Panc1 (cell line): ENCODE measurements around the gene CD300LB.

ENCODE experiments used
- POLR2AphosphoS5 ChIP-seq: IDR thresholded peaks from 2 replicates; pipeline ENCODE4 v1.6.1; 2012; ENCODE audit warnings: mild to moderate bottlenecking, low read depth, low read length, moderate library complexity
- SIN3A ChIP-seq: IDR thresholded peaks from 2 replicates; pipeline ENCODE4 v1.6.1; 2012; ENCODE audit warnings: low read depth, mild to moderate bottlenecking, low read length, moderate library complexity, borderline replicate concordance; ENCODE audit not compliant: insufficient read depth
- TF ChIP-seq, protein P1 (sequence below): fragments of 450-650 bp; IDR thresholded peaks from 2 replicates; pipeline ENCODE4 v1.5.1; 2017; ENCODE audit warnings: mild to moderate bottlenecking
- TF ChIP-seq, protein P2 (sequence below), 2 experiments: IDR thresholded peaks; 2 replicates each; pipeline ENCODE4 v1.6.1; 2011 to 2012; ENCODE audit warnings: low read depth in 2 of 2, control low read depth in 1 of 2, low read length in 1 of 2, mild to moderate bottlenecking in 1 of 2, moderate library complexity in 1 of 2; ENCODE audit not compliant: insufficient read depth in 1 of 2

DNA sequence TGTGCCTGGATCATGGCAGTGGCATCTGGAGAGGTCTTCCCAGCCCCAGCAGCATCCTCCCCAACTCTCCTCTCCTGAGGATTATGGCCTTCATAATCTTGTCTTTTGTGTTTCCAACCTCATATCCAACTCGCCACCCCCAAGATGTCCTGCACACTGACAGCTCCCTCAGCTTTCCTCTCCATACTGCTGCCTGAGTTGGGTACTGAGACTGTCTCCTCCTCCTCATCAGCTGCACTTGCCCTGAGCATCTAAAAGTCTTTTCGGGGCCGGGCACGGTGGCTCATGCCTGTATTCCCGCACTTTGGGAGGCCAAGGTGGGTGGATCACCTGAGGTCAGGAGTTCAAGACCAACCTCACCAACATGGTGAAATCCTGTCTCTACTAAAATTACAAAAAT is 2.0 kb downstream of the CD300LB start:
- TF ChIP-seq, protein P1, sequence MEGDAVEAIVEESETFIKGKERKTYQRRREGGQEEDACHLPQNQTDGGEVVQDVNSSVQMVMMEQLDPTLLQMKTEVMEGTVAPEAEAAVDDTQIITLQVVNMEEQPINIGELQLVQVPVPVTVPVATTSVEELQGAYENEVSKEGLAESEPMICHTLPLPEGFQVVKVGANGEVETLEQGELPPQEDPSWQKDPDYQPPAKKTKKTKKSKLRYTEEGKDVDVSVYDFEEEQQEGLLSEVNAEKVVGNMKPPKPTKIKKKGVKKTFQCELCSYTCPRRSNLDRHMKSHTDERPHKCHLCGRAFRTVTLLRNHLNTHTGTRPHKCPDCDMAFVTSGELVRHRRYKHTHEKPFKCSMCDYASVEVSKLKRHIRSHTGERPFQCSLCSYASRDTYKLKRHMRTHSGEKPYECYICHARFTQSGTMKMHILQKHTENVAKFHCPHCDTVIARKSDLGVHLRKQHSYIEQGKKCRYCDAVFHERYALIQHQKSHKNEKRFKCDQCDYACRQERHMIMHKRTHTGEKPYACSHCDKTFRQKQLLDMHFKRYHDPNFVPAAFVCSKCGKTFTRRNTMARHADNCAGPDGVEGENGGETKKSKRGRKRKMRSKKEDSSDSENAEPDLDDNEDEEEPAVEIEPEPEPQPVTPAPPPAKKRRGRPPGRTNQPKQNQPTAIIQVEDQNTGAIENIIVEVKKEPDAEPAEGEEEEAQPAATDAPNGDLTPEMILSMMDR: no peak
- no peak for TF ChIP-seq POLR2AphosphoS5
- TF ChIP-seq, protein P2, sequence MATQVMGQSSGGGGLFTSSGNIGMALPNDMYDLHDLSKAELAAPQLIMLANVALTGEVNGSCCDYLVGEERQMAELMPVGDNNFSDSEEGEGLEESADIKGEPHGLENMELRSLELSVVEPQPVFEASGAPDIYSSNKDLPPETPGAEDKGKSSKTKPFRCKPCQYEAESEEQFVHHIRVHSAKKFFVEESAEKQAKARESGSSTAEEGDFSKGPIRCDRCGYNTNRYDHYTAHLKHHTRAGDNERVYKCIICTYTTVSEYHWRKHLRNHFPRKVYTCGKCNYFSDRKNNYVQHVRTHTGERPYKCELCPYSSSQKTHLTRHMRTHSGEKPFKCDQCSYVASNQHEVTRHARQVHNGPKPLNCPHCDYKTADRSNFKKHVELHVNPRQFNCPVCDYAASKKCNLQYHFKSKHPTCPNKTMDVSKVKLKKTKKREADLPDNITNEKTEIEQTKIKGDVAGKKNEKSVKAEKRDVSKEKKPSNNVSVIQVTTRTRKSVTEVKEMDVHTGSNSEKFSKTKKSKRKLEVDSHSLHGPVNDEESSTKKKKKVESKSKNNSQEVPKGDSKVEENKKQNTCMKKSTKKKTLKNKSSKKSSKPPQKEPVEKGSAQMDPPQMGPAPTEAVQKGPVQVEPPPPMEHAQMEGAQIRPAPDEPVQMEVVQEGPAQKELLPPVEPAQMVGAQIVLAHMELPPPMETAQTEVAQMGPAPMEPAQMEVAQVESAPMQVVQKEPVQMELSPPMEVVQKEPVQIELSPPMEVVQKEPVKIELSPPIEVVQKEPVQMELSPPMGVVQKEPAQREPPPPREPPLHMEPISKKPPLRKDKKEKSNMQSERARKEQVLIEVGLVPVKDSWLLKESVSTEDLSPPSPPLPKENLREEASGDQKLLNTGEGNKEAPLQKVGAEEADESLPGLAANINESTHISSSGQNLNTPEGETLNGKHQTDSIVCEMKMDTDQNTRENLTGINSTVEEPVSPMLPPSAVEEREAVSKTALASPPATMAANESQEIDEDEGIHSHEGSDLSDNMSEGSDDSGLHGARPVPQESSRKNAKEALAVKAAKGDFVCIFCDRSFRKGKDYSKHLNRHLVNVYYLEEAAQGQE (IDR thresholded peaks at IDR 0.05; ENCODE audit: insufficient read depth in 1 of 2, low read depth in 2 of 2, low read length in 1 of 2): no peak
- no peak for TF ChIP-seq SIN3A
